Right lobe of liver (tissue), 6 donors: ENCODE measurements around the gene LHPP. TPM values are rescaled to one million over a fixed set of nuclear protein-coding genes. Genes with fewer than 3 reads are reported as not detected.

Experiments
- ATAC-seq, 4 donors: fragments of 200-7000 bp; cut with Tn5 transposase; one replicate each; pipeline ENCODE4 v1.9.1; 2020; ENCODE audit warnings: mild to moderate bottlenecking in 4 of 4, moderate library complexity in 4 of 4
- DNase-seq, 3 donors: peaks; one replicate each; pipeline ENCODE4 v3.0.0-alpha.2; 2020
- H3K27ac ChIP-seq, 3 donors: fragments of 200-600 bp; one replicate each; pipeline ENCODE4 v1.8.0; 2022
- H3K27me3 ChIP-seq, 2 donors: fragments of 200-600 bp; one replicate each; pipeline ENCODE4 v1.8.0; 2022
- H3K36me3 ChIP-seq, 4 donors: fragments of 200-600 bp; sonication (generic) in 1 of 4; one replicate each; pipeline versions ENCODE4 v1.5.1 to v1.8.0; 2017 to 2022; ENCODE audit warnings: control low read depth in 1 of 4
- H3K4me1 ChIP-seq, 4 donors: fragments of 200-600 bp; sonication (generic) in 1 of 4; one replicate each; pipeline versions ENCODE4 v1.5.1 to v1.8.0; 2017 to 2022; ENCODE audit warnings: control low read depth in 1 of 4
- H3K4me3 ChIP-seq, 3 donors: fragments of 200-600 bp; one replicate each; pipeline ENCODE4 v1.8.0; 2022
- H3K9me3 ChIP-seq, 4 donors: fragments of 200-600 bp; sonication (generic) in 1 of 4; one replicate each; pipeline versions ENCODE4 v1.5.1 to v1.8.0; 2017 to 2022; ENCODE audit warnings: control low read depth in 1 of 4
- POLR2A ChIP-seq: fragments of 450-650 bp; IDR thresholded peaks from one replicate; pipeline ENCODE4 v1.6.1; 2017; ENCODE audit warnings: antibody characterized with exemption, mild to moderate bottlenecking
- WGBS: methylation state at CpG from one replicate; pipeline ENCODE4 v1.1.6; 2018; ENCODE audit warnings: low coverage, low lambda C conversion rate; ENCODE audit not compliant: insufficient coverage; ENCODE audit errors: missing lambda C conversion rate; 5-methylcytosine and 5-hydroxymethylcytosine counted together
- intact Hi-C, 2 donors: fragments of 100-400 bp; cut with DNase I; formaldehyde crosslinking; loops; one replicate each; pipeline versions ENCODE4 v1.11.2 to v1.14.1; 2022
- total RNA-seq, 6 experiments: library from RNA; depleted of rRNA in 2 of 6; stranded (reverse); fragments of >200 nt in 2 of 6; fragmentation: NEBNext Ultra II Directional in 3 of 6; extraction: Animal tissue kit (Norgen Biotek cat#: 25700) in 3 of 6; gene quantifications; one replicate each; pipeline versions ENCODE4 v1.1.0 to v1.2.4, GENCODE V29; 2016 to 2023
- TF ChIP-seq, protein P1 (sequence below), 4 donors: fragments of 200-600 bp in 3 of 4; fragments of 450-650 bp in 1 of 4; IDR thresholded peaks; one replicate each; pipeline versions ENCODE4 v1.5.1 to v1.8.0; 2016 to 2022; ENCODE audit warnings: antibody characterized with exemption in 4 of 4, mild to moderate bottlenecking in 2 of 4
- donor health status: DM: no; HTN: yes; CAD: no.
- donor health status: DM: no; HTN: no; CAD: no.
- donor health status: DM: no; HTN: no; CAD: no.
- donor health status: DM: no; HTN: yes; CAD: no.
- donor health status: DM: no; HTN: yes; CAD: no.

Gene LHPP
- total RNA-seq, 6 experiments from 2014 or later, result 19.3 to 56.3 (median 36.3) TPM

- Histone ChIP-seq H3K4me3 (no peak overlapping the region), H3K4me1 (peaks cover 0 to 12% (median 0%) of the 10 kb centered on the region in 4 donors), H3K27ac (no peak overlapping the region), H3K9me3 (no peaks in the 10 kb centered on the region), H3K36me3 (no peaks in the 10 kb centered on the region), H3K27me3 (no peaks in the 10 kb centered on the region)
- WGBS, result 33% methylated on average over 1 of the region's 12 CpGs
- TF ChIP-seq, protein P1, sequence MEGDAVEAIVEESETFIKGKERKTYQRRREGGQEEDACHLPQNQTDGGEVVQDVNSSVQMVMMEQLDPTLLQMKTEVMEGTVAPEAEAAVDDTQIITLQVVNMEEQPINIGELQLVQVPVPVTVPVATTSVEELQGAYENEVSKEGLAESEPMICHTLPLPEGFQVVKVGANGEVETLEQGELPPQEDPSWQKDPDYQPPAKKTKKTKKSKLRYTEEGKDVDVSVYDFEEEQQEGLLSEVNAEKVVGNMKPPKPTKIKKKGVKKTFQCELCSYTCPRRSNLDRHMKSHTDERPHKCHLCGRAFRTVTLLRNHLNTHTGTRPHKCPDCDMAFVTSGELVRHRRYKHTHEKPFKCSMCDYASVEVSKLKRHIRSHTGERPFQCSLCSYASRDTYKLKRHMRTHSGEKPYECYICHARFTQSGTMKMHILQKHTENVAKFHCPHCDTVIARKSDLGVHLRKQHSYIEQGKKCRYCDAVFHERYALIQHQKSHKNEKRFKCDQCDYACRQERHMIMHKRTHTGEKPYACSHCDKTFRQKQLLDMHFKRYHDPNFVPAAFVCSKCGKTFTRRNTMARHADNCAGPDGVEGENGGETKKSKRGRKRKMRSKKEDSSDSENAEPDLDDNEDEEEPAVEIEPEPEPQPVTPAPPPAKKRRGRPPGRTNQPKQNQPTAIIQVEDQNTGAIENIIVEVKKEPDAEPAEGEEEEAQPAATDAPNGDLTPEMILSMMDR (IDR thresholded peaks at IDR 0.05), result no peak
- TF ChIP-seq POLR2A, result no peak
- intact Hi-C loops, result loop anchor here in 1 of 2 donors (10.0 kb wide), 1 partner anchor 201 kb away; the partner anchor contains the start of gene FAM53B
- DNase-seq, result no peak
- no peak for ATAC-seq
These were observed 82.3 kb downstream of the LHPP start for GRCh38 chr10:124543971-124544370.

DNA sequence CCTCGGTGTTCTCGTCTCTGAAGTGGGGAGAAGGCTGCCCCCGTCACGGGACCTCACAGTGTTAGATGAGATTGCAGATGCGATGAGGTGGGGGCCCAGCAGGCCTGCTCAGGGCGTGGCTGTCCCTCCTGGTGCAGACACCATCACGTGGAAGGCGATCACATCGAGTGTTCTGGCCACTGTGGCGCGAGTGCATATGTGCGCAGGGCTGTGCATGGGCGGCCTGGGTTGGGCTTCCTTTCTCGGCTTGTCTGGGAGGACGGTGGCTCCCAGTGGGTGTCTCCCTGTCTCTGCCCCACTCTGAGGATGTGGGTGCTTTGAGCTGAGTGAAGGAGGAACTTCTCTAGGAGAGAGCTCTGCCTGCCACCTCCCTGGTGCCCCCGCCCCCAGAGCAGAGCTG lies 83.1 kb downstream of the LHPP start:
- TF ChIP-seq, protein P1 (IDR thresholded peaks at IDR 0.05), result no peak
- TF ChIP-seq POLR2A, result no peak
- intact Hi-C loops, result loop anchor here in 1 of 2 donors (10.0 kb wide), 1 partner anchor 200 kb away; the partner anchor contains the start of gene FAM53B
- WGBS, result 88% methylated on average over 5 of the region's 16 CpGs
- ATAC-seq (no peak), DNase-seq (no peak)
- H3K27me3 ChIP-seq, result no peaks in the 10 kb centered on the region
- no peaks in the 10 kb centered on the region for H3K36me3 ChIP-seq
- no peak overlapping the region for H3K4me3 ChIP-seq
- H3K4me1 ChIP-seq, result peaks cover 0 to 12% (median 0%) of the 10 kb centered on the region in 4 donors
- H3K9me3 ChIP-seq, result no peaks in the 10 kb centered on the region
- no peak overlapping the region for H3K27ac ChIP-seq

DNA sequence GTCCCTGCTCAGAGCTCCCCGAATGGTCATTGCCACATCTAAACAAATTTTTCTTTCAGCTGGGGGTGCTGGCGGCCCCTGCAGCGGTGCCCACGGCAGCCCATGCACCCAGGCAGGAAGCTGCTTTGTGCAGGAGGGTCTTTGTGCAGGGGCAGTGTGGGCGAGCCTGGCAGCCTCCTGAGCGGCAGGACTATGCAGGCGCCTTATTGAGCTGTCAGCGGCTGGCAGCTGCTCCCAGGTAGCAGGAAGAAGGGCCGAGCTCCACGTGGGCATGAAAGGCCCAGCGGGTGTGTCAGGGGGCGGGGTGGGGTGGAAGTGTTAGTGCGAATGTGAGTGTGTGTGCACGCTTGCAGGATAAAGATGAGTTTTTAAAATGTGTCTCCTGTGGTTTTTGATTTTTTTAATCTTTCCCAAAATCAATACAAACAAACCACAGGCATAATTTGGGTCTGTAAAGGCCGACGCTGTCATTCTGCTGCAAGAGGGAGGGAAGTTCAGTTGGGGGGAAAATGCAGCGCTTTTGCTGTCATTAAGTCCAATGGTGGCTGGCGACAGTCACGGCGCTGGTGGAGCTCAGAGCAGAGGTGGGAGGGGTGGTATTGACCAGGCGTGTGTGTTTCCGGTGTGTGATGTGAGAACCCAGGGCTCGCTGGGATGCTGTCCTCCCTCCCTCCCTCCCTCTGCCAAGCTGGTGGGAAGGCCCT lies 83.9 kb downstream of the LHPP start:
- no peaks in the 10 kb centered on the region for H3K27me3 ChIP-seq
- no peak overlapping the region for H3K27ac ChIP-seq
- intact Hi-C loops, result loop anchor here in 1 of 2 donors (10.0 kb wide), 1 partner anchor 199 kb away; the partner anchor contains the start of gene FAM53B
- H3K36me3 ChIP-seq, result no peaks in the 10 kb centered on the region
- no peaks in the 10 kb centered on the region for H3K9me3 ChIP-seq
- DNase-seq (peak in 1 of 3 donors; percentile 52), ATAC-seq (no peak)
- no peak overlapping the region for H3K4me3 ChIP-seq
- peaks cover 0 to 12% (median 0%) of the 10 kb centered on the region in 4 donors for H3K4me1 ChIP-seq
- WGBS, result 83% methylated on average over 12 of the region's 23 CpGs
- TF ChIP-seq, protein P1 (IDR thresholded peaks at IDR 0.05), result no peak

DNA sequence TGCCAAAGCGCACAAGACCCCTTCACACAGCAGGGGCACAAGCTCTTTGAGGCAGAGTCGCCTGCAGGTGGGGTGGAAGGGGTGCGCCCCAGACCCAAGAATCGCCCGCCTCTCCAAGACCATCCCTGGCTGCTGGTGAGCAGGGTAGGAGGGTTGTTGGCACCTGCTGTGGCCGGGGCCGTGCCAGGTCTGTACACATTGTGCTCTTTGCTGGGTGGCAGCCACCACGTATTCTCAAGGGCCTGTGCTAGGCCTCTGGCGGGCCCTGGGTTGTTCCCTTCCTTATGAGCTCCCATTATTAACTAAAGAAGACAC lies 84.4 kb downstream of the LHPP start:
- ATAC-seq, result no peak
- H3K9me3 ChIP-seq, result no peaks in the 10 kb centered on the region
- H3K4me3 ChIP-seq, result no peak overlapping the region
- no peak overlapping the region for H3K27ac ChIP-seq
- TF ChIP-seq, protein P1 (IDR thresholded peaks at IDR 0.05), result no peak
- TF ChIP-seq POLR2A, result no peak
- DNase-seq, result peak in 1 of 3 donors; percentile 56
- no peaks in the 10 kb centered on the region for H3K27me3 ChIP-seq
- intact Hi-C loops, result loop anchor here in 1 of 2 donors (10.0 kb wide), 1 partner anchor 199 kb away; the partner anchor contains the start of gene FAM53B
- no CpG with 5 or more reads among the region's 9 CpGs for WGBS
- no peaks in the 10 kb centered on the region for H3K36me3 ChIP-seq
- H3K4me1 ChIP-seq, result peaks cover 0 to 12% (median 0%) of the 10 kb centered on the region in 4 donors
